Gastrocnemius medialis (tissue), 4 donors: ENCODE measurements around the gene C10orf71. TPM values are rescaled to one million over a fixed set of nuclear protein-coding genes. Genes with fewer than 3 reads are reported as not detected.

ENCODE experiments used
- ATAC-seq, 2 donors: fragments of 150-250 bp; one replicate each; pipeline ENCODE4 v1.9.1; 2016
- DNase-seq, 2 donors: peaks; one replicate each; pipeline ENCODE4 v3.0.0-alpha.2; 2019
- H3K27ac ChIP-seq, 4 donors: fragments of 200-600 bp; sonication (generic); 1 replicate in 1 of 4; 2 replicates in 3 of 4; pipeline ENCODE4 v1.5.1; 2016 to 2018; ENCODE audit warnings: mild to moderate bottlenecking in 2 of 4, moderate library complexity in 1 of 4
- H3K27me3 ChIP-seq, 3 donors: fragments of 200-600 bp; sonication (generic) in 2 of 3; 1 replicate in 1 of 3; 2 replicates in 2 of 3; pipeline versions ENCODE4 v1.5.1 to v1.6.0; 2016 to 2019; ENCODE audit warnings: mild to moderate bottlenecking in 1 of 3, moderate library complexity in 1 of 3
- H3K36me3 ChIP-seq, 2 donors: fragments of 200-600 bp; sonication (generic) in 1 of 2; one replicate each; pipeline ENCODE4 v1.5.1; 2017 to 2018
- H3K4me1 ChIP-seq, 2 donors: fragments of 200-600 bp; sonication (generic) in 1 of 2; one replicate each; pipeline ENCODE4 v1.5.1; 2016 to 2017; ENCODE audit warnings: mild to moderate bottlenecking in 2 of 2
- H3K4me3 ChIP-seq, 4 donors: fragments of 200-600 bp; sonication (generic) in 3 of 4; 1 replicate in 1 of 4; 2 replicates in 3 of 4; pipeline ENCODE4 v1.5.1; 2016 to 2019; ENCODE audit warnings: mild to moderate bottlenecking in 2 of 4
- H3K9me3 ChIP-seq, 3 donors: fragments of 200-600 bp; sonication (generic) in 2 of 3; 1 replicate in 1 of 3; 2 replicates in 2 of 3; pipeline ENCODE4 v1.5.1; 2016 to 2019
- POLR2A ChIP-seq, 2 donors: fragments of 450-650 bp; IDR thresholded peaks; one replicate each; pipeline ENCODE4 v1.6.1; 2017; ENCODE audit warnings: antibody characterized with exemption in 2 of 2, mild to moderate bottlenecking in 2 of 2, moderate library complexity in 2 of 2
- in situ Hi-C, 4 donors: fragments of 200-750 bp; cut with MboI; loops; one replicate each; pipeline versions ENCODE4 v1.15.0 to v1.8.0; 2017; ENCODE audit warnings: low sequenced_read_pairs in 4 of 4
- intact Hi-C: fragments of 100-400 bp; cut with DNase I; formaldehyde crosslinking; loops from one replicate; pipeline ENCODE4 v1.15.1; 2023; ENCODE audit warnings: low total_unique reads
- total RNA-seq, 4 donors: library from RNA; depleted of rRNA; stranded (reverse); fragments of >200 nt; gene quantifications; one replicate each; pipeline versions ENCODE4 v1.1.0 to v1.2.3, GENCODE V29; 2016
- TF ChIP-seq, protein P1 (sequence below), 5 experiments: fragments of 450-650 bp in 3 of 5; fragments of 200-600 bp in 2 of 5; sonication (generic) in 2 of 5; IDR thresholded peaks in 4 of 5; conservative IDR thresholded peaks in 1 of 5; 1 replicate in 4 of 5; 2 replicates in 1 of 5; pipeline ENCODE4 v1.5.1; 2016 to 2019; ENCODE audit warnings: antibody characterized with exemption in 5 of 5, mild to moderate bottlenecking in 3 of 5, moderate library complexity in 3 of 5

Gene C10orf71
- total RNA-seq, 4 donors from 2014 or later = 26.5 to 208 (median 69.6) TPM

DNA sequence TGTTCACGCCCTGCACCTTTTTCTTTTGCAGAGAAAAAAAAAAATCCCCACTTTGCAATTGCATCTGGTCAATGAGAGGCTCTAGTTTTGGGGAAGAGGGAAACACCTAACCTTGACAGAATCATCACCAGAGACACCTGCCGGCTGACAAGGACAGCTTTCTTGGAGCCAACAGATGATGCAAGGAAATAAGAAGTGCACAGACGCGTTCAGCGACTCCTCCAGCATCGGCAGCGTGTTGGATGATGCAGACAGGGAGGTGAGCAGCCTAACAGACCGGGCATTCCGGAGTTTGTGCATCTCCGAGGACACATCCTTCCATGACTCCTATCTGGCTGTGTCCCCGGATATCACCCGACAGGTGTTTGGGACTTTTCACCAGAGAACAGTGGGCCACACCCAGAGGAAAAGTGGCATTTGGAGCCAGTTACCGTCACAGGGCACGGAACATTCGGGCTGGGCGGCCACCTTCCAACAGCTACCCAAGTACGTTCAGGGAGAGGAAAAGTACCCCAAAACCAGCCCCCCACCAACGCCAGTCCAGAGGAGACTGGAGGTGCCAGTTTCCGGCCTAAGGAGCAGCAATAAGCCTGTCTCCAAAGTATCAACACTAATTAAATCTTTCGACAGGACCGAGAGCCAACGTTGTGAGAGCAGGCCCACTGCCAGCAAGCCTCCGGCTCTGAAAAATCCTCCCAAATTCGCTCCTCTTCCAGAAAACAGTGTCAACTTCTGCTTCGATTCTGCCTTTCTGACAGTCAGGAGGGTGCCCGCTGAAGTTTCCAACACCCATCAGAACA lies 23.6 kb downstream of the C10orf71 start:
- intact Hi-C loops (loop anchor here (2.0 kb wide), 1 partner anchor 104 kb away; no protein-coding TSS in a partner anchor), in situ Hi-C loops (no loop called here)
- DNase-seq (peak; percentile 50 to 81), ATAC-seq (peak; percentile 53 to 75)
- TF ChIP-seq, protein P1, sequence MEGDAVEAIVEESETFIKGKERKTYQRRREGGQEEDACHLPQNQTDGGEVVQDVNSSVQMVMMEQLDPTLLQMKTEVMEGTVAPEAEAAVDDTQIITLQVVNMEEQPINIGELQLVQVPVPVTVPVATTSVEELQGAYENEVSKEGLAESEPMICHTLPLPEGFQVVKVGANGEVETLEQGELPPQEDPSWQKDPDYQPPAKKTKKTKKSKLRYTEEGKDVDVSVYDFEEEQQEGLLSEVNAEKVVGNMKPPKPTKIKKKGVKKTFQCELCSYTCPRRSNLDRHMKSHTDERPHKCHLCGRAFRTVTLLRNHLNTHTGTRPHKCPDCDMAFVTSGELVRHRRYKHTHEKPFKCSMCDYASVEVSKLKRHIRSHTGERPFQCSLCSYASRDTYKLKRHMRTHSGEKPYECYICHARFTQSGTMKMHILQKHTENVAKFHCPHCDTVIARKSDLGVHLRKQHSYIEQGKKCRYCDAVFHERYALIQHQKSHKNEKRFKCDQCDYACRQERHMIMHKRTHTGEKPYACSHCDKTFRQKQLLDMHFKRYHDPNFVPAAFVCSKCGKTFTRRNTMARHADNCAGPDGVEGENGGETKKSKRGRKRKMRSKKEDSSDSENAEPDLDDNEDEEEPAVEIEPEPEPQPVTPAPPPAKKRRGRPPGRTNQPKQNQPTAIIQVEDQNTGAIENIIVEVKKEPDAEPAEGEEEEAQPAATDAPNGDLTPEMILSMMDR (IDR thresholded peaks at IDR 0.05 in 4 of 5, conservative IDR thresholded peaks at IDR 0.05 in 1 of 5) = no peak
- TF ChIP-seq POLR2A (IDR thresholded peaks at IDR 0.05) = no peak
- no peaks in the 10 kb centered on the region for H3K9me3 ChIP-seq
- peaks cover 11 to 14% of the 10 kb centered on the region in 2 donors for H3K4me1 ChIP-seq
- peaks cover 0 to 58% of the 10 kb centered on the region in 2 donors for H3K36me3 ChIP-seq
- H3K4me3 ChIP-seq = no peak overlapping the region
- H3K27me3 ChIP-seq = no peaks in the 10 kb centered on the region
- H3K27ac ChIP-seq = peak overlapping the region; percentile 66 to 95 (median 82)

DNA sequence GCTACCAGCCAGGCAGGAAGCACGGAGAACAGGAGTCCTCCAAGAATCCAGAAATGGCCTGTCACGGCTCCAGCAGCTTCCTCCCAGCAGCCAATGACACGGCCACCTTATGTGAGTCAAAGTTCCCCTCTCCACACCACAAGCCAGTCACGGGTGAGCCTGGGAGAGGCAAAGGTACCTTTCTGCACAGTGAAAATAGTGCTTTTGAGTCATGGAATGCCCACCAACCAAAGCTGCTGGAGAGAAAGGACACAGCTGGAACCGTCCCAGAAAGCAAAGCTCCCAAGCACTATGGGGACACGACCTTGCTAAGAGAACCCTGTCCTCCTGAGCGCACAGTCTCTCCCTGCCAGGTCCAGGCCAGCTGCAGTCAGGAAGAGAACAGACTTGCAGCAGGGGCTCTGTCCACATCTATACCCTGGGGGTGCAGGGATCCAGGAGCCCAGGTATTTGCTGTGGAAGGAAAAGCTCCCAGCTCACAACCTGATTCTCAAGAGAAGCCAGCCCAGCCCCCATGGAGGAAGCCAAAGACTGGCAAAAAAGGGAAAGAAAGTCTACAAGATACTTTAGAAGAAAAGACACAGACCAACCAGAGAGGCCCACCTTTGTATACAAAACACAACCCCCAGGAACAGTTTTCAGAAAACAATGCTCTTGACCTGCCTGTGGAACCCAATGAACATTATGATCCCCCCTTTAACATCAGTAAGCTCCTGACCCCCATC lies 24.4 kb downstream of the C10orf71 start:
- Histone ChIP-seq H3K27ac (peak overlapping the region; percentile 66 to 95 (median 82)), H3K27me3 (no peaks in the 10 kb centered on the region), H3K4me3 (no peak overlapping the region), H3K9me3 (no peaks in the 10 kb centered on the region), H3K36me3 (peaks cover 0 to 51% of the 10 kb centered on the region in 2 donors), H3K4me1 (peaks cover 11 to 14% of the 10 kb centered on the region in 2 donors)
- in situ Hi-C loops = no loop called here
- ATAC-seq (peak; percentile 62 to 75), DNase-seq (peak in 1 of 2 donors; percentile 71)
- no peak for TF ChIP-seq POLR2A (IDR thresholded peaks at IDR 0.05)
- TF ChIP-seq, protein P1 (IDR thresholded peaks at IDR 0.05 in 4 of 5, conservative IDR thresholded peaks at IDR 0.05 in 1 of 5) = no peak
- intact Hi-C loops = loop anchor here (2.0 kb wide), 1 partner anchor 105 kb away; no protein-coding TSS in a partner anchor

DNA sequence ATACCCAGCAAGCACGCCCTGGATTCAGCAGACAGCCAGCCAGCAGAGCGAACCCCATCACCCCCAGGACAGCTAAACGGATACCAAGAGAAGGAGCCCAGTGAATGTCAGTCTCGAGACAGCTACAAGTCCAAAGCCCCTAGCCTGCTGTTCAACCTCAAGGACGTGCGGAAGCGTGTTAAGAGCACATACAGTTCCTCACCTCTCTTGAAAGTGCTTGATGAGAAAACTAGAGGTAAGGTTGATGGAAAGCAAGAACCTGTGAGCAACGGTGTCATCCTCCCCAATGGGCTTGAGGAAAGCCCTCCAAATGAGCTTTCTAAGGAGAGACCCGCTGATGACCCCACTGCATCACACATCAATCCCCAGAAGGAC lies 24.9 kb downstream of the C10orf71 start:
- in situ Hi-C loops = no loop called here
- DNase-seq = peak in 1 of 2 donors; percentile 10
- peak overlapping the region; percentile 66 to 95 (median 82) for H3K27ac ChIP-seq
- H3K9me3 ChIP-seq = no peaks in the 10 kb centered on the region
- TF ChIP-seq POLR2A (IDR thresholded peaks at IDR 0.05) = no peak
- intact Hi-C loops = loop anchor here (2.0 kb wide), 1 partner anchor 105 kb away; no protein-coding TSS in a partner anchor
- H3K36me3 ChIP-seq = peaks cover 0 to 47% of the 10 kb centered on the region in 2 donors
- no peak for ATAC-seq
- no peak overlapping the region for H3K4me3 ChIP-seq
- H3K27me3 ChIP-seq = no peaks in the 10 kb centered on the region
- H3K4me1 ChIP-seq = peaks cover 10 to 14% of the 10 kb centered on the region in 2 donors

DNA sequence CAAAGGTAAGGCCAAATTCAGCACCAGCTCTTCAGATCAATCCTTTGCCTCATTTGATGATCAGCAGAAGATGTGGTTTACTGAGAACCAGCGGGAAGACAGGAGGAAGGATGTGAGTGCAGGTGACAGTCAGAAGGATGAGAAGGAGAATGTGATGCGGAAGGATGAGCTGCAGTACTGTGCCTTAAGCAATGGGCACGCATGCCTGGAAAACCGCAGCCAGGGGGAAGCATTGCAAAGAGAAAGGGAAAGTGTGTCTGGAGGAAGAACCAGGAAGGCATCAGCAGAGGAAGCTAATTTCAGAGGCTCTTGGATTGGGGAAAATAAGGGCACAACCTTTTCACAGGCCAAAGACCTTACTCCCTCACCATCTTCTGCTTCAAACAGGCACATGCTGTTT lies 25.7 kb downstream of the C10orf71 start:
- ATAC-seq (no peak), DNase-seq (peak in 1 of 2 donors; percentile 15)
- TF ChIP-seq, protein P1 (IDR thresholded peaks at IDR 0.05 in 4 of 5, conservative IDR thresholded peaks at IDR 0.05 in 1 of 5) = no peak
- no peak for TF ChIP-seq POLR2A (IDR thresholded peaks at IDR 0.05)
- no peaks in the 10 kb centered on the region for H3K27me3 ChIP-seq
- peak overlapping the region in 2 of 4 donors; percentile 77 to 95 for H3K27ac ChIP-seq
- intact Hi-C loops (no loop called here), in situ Hi-C loops (no loop called here)
- peaks cover 0 to 43% of the 10 kb centered on the region in 2 donors for H3K36me3 ChIP-seq
- no peak overlapping the region for H3K4me3 ChIP-seq
- no peaks in the 10 kb centered on the region for H3K9me3 ChIP-seq
- H3K4me1 ChIP-seq = peaks cover 7 to 14% of the 10 kb centered on the region in 2 donors
